GM19397 (cell line): Measurements from ENCODE around the gene OSM.

ENCODE experiments used
- ATAC-seq: cut with Tn5 transposase; IDR thresholded peaks from one replicate; pipeline ENCODE4 v1.9.1; 2021; ENCODE audit warnings: mild to moderate bottlenecking, moderate library complexity; ENCODE audit not compliant: unreplicated experiment

Gene OSM

DNA sequence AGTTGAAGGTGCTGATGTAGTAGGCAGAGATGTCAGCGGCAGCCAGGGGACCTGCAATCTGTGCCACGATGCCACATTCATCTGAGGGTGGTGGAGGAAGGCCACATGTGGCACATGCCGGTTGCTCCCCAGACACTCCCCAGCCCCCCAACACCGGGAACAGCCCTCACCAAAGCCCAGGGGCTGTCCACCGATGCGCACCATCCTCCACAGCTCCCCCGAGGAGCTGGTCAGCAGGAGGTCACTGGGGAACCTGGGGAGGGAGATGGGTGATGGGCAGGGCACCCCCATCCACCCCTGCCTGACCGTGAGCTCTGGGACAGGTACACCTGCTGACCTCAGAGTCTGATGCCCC lies 19.2 kb upstream of the OSM start:
- ATAC-seq = no peak

DNA sequence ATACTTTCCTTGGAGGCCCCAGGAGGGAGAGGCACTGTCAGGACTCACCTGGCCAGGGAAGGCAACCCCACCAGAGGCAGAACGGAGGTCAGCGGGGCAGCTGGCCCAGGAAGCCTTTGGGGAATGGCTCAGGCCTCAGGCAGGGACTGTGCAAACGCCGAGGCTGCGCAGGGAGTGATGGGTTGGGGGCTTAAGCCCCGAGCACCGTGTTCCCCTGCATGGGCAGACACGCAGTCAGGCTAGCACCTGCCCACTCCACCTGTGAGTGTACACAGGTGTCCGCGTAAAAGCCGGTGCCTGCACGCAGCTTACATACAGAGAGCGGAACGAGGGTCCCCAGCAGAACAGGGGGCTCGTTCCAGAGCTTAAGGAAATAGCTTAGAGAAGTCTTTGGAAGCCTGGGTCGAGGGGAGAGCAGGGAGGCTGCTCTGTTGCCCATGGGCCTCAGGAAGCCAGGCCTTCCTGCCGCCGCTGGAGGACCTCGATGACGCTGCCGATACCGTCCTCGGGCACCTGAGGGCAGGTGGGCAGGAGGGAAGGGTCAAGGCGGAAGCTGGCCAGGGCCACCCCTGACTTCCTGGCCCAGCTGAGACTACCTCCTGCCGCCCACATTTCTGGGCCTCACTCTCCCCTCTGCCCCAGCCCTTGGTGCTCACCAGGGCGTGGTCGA lies 18.7 kb upstream of the OSM start:
- no peak for ATAC-seq

DNA sequence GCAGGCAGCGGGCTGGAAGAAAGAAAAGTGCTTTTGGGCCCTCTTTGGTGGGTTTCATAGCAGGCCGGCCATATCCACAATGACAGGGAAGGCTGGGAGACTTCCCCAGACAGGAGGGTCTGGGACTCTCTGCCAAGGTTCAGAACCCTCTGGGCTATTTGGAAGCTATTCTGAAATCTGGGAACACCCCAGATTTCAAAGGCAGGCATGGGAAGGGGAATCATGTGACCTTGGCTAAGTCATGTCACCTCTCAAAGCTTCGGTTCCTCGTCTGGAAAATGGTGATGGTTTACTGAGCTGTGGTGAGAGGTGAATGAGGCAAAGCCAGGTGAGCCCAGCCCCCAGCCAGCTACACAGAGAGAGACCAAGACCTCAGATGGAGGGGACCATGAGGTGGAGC lies 18.0 kb upstream of the OSM start:
- ATAC-seq = no peak

DNA sequence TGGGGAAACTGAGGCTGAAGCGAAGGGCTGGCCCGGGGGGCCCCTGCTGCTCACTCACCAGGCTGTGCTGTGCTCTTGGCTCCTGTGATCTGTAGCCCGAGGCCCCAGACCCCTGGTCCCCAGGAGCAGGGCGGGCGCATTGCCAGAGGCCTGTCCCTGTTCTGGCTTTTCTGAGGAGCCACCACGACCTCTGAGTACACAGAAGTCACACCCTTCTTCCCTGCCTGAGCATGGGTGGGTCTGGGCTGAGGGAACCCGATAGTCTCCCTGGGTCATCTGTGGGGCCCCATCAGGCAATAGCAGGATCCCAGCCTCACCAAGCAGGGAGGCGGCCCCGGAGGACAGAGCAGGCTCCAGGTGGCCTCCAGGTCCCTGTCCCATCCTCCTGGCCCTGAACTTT lies 17.5 kb upstream of the OSM start:
- ATAC-seq = no peak

DNA sequence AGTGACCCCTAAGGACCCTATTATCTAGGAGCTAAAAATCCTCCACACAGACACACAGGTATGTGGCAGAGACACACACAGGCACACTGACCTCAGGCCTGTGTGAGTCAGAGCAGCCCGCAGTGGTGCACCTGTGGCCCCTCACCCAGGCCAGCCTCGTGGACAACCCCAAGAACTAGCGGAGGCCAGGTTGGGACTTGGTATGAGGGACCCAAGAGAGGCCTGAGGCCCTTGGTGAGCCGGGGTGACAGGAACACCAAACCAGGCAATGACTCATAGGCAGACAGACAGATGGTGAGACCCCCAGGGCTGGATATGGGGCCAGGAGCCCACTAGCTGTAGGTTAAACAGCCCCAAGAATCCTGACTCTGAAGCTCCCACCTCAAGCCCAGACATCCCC lies 16.7 kb upstream of the OSM start:
- no peak for ATAC-seq

DNA sequence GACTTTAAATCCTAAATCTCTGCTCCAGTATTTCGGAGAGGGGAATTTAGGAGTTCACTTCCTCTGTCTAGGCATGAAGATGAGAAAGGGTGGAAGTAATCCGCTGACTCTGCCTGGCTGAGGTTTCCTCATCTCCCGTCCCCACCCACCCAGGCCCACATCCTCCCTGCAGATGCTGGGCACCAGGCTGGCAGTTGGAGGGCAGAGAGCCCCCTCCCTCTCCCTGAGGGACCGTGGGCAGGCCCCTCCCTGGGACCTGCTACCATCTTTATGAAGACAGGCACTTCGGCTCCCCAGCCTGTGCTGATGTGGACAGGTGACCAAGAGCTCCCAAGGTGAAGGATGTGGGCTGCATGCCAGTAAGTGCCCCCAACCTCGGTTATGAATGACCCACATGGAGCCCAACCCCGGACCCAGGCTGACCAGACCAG lies 16.0 kb upstream of the OSM start:
- no peak for ATAC-seq

DNA sequence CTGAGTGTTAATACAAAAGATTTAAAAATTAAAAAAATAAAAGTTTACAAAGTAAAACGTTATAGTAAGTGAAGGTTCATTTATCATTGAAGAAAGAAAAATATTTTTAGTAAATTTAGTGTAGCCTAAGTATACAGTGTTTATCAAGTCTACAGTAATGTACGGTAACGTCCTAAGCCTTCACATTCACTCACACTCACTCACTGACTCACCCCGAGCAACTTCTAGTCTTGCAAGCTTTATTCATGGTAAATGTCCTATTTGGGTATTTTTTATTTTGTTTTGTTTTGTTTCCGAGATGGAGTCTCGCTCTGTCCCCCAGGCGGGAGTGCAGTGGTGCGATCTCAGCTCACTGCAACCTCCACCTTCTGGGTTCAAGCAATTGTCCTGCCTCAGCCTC lies 13.9 kb upstream of the OSM start:
- no peak for ATAC-seq

DNA sequence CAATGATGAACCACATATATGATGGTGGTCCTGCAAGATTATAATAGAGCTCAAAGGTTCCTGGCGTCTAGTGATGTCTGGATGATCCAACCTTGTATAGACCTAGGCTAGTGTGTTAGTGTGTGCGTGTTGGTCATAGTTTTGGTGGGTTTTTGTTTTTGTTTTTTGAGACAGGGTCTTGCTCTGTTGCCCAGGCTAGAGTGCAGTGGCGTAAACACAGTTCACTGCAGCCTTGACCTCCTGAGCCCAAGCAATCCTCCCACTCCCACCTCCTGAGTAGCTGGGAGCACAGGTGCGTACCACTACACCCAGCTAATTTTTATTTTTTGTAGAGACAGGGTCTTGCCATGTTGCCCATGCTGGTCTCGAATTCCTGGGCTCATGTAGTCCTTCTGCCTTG lies 13.3 kb upstream of the OSM start:
- ATAC-seq = no peak

DNA sequence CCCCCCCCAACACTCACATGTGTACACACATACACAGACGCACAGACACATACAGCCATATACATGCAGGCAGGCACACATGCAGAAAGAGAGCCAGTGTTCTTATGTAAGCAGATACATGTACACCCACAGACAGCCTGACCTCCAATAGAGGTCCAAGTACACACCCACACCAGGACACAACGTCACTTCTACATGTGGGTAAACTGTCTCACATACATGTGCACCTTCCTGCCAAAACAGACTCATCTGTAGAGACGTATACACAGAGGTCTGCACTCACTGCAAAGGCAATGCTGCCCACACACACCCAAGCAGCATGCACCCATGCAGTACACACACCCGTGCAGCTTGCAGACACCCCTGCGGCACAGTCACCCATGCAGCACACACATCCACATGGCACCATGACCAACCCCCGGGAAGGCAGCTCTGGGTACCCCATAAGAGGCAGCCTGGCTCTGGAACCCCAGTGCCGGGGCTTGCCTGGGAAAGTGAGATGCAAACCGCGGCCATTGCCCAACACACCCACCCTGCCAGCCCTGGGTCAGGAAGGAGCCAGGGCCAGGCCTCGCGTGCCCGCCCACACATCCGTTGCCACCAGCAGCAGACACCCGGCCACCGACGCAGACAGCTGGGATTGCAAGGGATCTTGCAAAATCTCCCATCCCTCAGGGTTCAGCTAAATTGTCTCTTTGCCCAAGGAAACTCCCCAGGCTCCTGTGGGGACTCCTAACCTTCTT lies 12.6 kb upstream of the OSM start:
- ATAC-seq = no peak

DNA sequence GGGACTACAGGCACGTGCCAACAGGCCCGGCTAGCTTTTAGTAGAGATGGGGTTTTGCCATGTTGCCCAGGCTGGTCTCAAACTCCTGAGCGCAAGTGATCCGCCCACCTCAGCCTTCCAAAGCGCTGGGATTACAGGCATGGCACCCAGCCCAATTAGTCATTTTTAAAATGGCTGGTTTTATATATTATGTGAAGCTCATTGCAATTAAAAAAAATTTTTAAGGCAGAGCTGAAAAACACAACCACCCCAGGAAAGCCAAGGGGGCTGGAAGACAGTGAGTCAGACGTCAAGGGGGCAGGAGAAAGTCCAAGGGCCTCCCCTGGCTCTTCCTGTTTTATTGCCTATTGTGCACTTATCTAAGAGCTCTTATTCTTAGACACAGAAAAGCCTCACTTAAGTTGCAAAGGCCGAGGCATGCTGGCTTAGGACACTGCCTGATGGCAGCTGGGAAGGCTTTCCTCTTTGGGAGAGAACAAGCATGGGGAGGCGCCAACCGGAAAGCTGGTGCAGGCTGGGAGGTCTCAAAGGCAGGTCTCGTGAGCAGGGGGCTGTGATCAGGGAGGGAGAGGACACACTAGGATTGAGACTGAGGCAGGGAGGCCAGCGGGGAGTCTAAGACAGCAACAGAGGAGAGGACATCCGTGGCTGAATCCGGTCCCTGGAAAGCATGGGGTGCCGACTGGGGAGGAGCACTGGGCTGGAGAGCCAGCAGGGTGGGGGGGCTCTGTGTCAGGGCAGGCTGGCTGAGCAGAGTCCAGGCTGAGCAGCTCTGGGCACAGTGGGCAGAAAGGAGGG lies 11.1 kb upstream of the OSM start:
- no peak for ATAC-seq

DNA sequence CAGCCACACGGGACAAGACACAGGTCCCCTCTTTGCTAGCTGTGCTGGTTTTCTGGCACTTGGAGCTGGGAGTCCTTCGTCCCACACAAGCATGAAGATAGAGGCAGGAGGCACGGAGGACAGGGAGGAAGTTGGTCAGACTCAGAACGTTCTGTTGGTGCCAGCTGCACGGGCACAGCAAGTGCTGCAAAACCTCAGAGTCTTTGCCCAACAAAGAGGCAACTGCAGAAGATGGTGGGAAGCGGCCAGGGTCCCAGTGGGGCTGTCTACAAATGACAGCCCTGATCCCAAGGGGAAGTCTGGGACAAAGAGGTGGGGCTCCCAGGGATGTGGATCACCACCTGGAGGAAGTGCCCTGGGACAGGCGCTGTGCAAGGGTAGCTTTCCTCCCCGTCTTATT lies 9.4 kb upstream of the OSM start:
- ATAC-seq = no peak

DNA sequence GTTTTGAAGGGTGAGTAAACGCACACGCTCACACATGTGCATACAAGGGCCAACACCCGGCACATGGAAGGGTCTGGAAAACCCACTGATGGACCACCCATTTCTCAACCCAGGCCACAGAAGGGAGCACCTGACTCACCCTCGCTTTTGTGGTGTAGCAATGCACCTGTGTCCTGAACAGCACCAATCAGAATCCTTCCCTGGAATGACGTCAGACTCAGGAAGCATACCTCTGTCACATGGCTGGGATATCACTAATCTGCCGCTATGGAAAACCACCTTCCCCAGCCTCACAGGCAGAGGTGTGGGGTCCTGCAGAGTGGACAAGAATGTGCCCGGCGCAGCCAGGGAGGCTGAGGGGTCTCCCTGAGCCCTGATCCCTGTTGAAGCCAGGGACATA lies 9.0 kb upstream of the OSM start:
- ATAC-seq = no peak

DNA sequence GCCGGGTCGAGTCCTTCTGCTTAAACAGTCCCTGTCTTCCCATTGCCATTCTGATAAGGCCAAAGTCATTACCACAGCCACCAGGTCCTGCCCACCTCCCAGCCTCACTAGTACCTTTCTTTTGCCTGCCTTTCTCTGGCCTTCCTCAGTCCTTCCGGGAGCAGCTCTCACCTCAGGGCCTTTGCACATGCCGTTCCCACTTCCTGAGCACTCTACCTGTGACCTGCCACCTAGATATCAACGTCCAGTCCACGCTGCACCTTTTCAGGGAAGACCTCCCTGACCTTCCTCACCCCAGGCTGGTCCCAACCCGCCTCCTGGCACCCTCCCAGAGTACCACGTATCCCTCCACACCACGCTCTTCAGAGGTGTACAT lies 7.8 kb upstream of the OSM start:
- ATAC-seq = no peak

DNA sequence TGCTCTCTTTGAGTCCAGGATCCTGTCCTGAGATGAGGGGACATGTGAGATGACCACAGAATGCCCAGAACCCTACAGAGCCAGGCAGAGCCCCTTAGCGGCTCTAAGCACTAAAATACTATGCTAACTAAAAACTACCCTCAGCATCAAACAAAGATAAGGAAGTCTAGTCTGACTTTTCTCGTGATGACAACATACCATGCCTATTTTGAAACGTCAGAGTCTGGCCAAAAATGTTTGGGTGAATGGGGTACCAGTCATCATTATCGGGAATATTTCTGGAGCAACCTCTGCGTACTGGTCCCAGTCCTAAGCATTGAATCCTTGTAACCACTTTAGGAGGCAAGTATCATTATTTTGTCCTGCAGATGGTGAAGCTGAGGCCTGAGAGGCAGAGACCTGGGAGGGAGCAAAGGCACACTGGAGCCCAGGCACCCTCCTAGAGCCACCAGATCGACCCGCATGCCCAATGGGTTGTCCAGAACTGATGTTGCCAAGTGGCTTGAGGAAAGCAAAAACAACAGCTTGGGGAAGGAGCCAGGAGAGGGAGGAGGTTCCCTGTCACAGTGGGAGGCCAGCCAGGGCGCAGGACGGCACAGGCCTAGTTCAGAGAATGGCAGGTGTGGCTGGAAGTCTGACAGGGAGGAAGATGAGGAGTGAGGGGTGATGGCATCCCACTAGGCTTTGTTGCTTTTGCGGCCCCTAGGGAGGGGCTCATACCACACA lies 7.2 kb upstream of the OSM start:
- no peak for ATAC-seq

DNA sequence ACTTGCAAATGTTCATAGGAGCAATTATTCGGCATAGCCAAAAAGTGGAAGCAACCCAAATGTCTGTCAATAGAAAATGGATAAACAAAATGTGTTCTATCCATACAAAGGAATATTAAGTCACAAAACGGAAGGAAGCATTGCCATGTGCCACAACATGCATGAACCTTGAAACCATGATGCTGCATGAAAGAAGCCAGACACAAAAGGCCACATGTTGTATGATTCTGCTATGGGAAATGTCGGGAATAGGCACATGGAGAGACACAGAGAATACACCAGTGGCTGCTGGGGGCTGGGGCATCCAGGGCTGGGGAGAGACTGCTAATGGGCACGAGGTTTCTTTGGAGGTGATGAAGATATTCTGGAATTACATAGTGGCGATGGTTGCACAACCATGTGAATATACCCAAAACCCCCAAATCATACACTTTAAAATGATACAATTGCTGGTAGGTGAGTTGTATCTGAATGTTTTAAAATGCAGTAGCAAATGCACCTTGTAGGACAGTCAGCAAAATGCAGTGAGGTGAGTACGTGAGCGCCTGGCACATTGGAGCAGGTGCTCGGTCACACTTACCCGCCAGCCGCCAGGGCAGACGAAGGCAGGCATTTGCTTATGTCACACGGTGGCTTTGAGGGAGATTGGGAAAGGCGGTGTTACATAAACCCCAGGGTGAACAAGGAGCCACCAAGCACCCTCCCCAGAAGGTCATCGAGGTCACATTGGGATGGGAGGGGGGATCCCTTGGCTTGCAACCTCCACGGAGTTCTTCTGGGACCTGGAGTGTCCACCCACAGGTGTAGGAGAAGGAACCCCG lies 6.3 kb upstream of the OSM start:
- no peak for ATAC-seq

DNA sequence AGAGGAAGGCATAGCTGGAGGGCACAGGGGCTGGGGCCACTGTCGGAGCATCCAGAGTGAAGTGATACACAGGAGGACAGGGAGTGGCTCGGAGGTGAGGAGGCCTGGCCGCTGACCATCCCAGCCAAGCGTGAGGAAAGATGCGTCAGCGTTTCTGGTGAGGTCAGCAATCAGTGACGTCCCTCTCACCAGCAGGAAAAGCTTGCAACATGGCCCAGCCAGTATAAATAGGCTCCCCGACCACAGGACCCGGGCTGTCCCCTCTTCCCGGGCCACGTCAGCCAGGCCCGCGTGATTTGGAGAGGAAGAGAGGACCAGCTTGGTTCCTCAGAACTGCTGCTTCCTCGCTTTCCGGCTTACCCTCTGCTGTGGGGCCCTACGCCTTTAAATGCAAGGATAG lies 4.2 kb upstream of the OSM start:
- no peak for ATAC-seq

DNA sequence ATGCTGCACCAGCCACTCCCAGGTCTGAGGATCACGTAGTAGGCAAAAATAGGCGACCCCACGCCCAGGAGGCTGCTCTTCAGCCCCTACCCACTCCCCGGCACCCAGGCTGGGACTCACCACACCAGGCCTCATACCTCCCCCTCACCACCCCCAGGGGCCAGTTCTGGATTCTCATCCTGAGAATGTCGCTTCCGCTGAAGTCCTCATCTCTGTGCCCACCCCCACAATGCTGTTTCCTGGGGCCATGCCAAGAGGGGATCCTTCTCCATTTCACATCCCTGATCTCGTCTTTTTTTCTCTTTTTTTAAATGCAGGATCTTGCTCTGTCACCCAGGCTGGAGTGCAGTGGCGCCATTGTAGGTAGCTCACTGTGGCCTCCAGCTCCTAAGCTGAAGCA lies 1.7 kb upstream of the OSM start:
- no peak for ATAC-seq

DNA sequence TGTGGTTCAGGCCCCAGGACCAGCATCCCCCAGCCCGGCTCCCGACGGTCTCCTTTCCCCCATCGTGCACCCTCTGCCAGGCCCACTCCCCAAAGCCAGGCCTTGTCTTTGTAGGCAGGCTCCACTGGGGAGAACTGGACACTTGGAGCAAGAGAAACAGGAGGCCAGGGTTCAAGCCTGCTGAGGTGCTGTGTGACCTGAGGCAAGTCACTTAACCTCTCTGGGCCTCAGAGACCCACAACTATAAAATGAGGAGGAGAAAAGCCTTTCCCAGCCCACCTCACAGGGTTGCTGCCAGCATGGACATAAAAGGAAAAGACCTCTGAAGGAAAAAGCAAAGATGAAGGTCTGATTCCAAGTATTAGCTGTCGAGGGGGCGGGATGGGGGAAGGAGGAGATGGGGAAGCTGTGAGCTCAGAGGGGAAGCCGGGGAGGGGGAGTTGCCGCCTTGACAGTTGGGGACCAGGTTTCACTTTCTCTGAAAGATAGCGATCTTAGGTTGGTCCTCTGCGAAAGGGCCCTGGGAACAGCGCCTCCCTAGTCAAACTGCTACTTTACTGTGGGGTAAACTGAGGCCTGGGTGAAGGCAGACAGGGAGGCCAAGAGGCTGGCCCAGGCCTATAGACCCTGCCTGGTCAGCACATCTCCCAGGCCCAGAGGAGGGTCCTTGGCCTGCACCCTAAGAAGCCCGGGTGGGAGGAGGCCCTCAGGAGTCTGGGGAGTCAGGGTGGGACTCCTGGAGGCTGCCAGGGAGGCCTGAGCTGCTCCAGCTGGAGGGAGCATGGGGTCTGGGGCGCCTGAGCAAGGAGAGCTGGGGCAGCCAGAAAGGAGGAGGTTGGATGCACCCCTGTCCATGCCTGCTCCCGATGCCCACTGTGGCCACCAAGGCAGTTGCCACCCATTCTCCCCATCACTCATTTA lies 991 bp upstream of the OSM start:
- no peak for ATAC-seq

DNA sequence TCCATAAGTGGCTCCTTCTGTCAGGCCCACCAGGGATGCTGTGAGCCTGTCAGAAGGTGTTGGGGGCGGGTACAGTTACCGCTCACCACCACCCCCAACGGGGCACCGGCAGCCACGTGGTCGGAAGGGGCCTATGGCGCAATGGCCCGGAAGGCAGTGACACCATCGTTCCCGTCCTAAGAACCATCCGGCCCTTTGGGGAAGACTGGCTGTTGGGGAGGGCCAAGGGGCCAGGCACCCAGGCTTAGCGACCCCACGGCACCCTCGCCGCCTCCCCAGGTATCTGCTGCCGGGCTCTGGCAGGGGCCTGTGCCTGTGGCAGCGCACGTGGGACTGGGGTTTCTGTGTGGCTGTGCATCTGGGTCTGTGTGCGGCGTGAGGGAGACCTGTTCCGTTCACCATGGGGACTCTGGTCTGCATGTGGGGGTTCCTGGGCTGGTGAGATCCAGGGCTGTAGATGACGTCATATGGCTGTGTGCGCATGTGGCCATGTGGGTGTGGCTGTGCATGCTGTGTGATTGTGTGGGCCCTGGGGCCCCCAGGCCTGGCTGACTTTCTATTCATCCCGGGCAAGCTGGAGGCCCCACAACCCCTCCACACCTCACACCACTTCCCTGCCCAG lies 717 bp downstream of the OSM start:
- ATAC-seq = peak; percentile 59
